K562 (cell line): ENCODE measurements around the gene SMAD1. TPM values are rescaled to one million over a fixed set of nuclear protein-coding genes. Genes with fewer than 3 reads are reported as not detected.

Experiments used
- ATAC-seq: fragments of 200-7000 bp; cut with Tn5 transposase; 3 replicates; pipeline ENCODE4 v1.9.1; 2020; ENCODE audit warnings: moderate library complexity
- BruUV-seq: library from RNA; stranded (reverse); fragments of 400-500 nt; replicated peaks from 2 replicates; lab custom pipeline; 2021; lab: Mats Ljungman, UMichigan
- CTCF ChIA-PET: fragments of 300-600 bp; formaldehyde crosslinking; extraction: SDS; loops from one replicate; lab custom pipeline; 2021; ENCODE audit warnings: low intra/inter-chr PET ratio; lab: Yijun Ruan, JAX
- POLR2A ChIA-PET: fragments of 300-600, 350-650 bp; sonication (Branson Sonifier 250); formaldehyde crosslinking; extraction: SDS; loops from one replicate; lab custom pipeline; 2021; ENCODE audit warnings: antibody characterized with exemption, inconsistent platforms; lab: Yijun Ruan, JAX
- DNase-seq, 4 experiments: peaks; one replicate each; pipeline versions ENCODE4 v3.0.0 to v3.0.0-alpha.2; 2011 to 2018; ENCODE audit warnings: low spot score in 3 of 4, mixed read lengths in 3 of 4; ENCODE audit errors: extremely low read depth in 1 of 4
- FAIRE-seq: peaks from 2 replicates; lab custom pipeline; 2011; peaks lifted over from hg19 to GRCh38; lab: Jason Lieb, UNC
- H2AFZ ChIP-seq: 2 replicates; pipeline ENCODE4 v1.6.0; 2011; ENCODE audit warnings: low read depth, low read length, control low read depth, inconsistent platforms
- H3K27ac ChIP-seq: fragments of 200-600 bp; 3 replicates; pipeline ENCODE4 v1.8.0; 2011; ENCODE audit warnings: low read depth, mild to moderate bottlenecking, control low read depth, inconsistent platforms, low read length, moderate library complexity, mixed read lengths; ENCODE audit errors: extremely low read depth
- H3K27me3 ChIP-seq, 2 experiments: fragments of 300-600 bp in 1 of 2; 2 replicates in 1 of 2; 3 replicates in 1 of 2; pipeline versions ENCODE4 v1.6.0 to v1.8.0; 2011; ENCODE audit warnings: inconsistent platforms in 2 of 2, low read length in 2 of 2, mild to moderate bottlenecking in 1 of 2, mixed read lengths in 1 of 2, moderate library complexity in 1 of 2; ENCODE audit not compliant: control insufficient read depth in 2 of 2, insufficient read depth in 2 of 2
- H3K36me3 ChIP-seq: fragments of 300-600 bp; 3 replicates; pipeline ENCODE4 v1.8.0; 2011; ENCODE audit warnings: mild to moderate bottlenecking, low read length, inconsistent platforms; ENCODE audit not compliant: control insufficient read depth, insufficient read depth
- H3K4me1 ChIP-seq, 2 experiments: fragments of 200-600 bp in 1 of 2; replicated peaks in 1 of 2; 2 replicates in 1 of 2; 3 replicates in 1 of 2; pipeline versions ENCODE4 v1.5.1 to v1.8.0; 2011; ENCODE audit warnings: inconsistent platforms in 2 of 2, low read length in 2 of 2, mild to moderate bottlenecking in 1 of 2, mixed read lengths in 1 of 2, moderate library complexity in 1 of 2; ENCODE audit not compliant: control insufficient read depth in 2 of 2, insufficient read depth in 2 of 2
- H3K4me2 ChIP-seq: 2 replicates; pipeline ENCODE4 v1.6.1; 2011; ENCODE audit warnings: low read length, control low read depth, inconsistent platforms, mixed read lengths; ENCODE audit not compliant: insufficient read depth
- H3K4me3 ChIP-seq: fragments of 200-600 bp; sonication (generic), shearing (Covaris generic); 2 replicates; pipeline ENCODE4 v1.5.1; 2016; ENCODE audit warnings: control low read depth, inconsistent platforms
- H3K79me2 ChIP-seq: fragments of 200-600 bp; 3 replicates; pipeline ENCODE4 v1.8.0; 2011; ENCODE audit warnings: low read length, inconsistent platforms; ENCODE audit not compliant: control insufficient read depth, insufficient read depth
- H3K9ac ChIP-seq, 2 experiments: 2 replicates each; pipeline versions ENCODE4 v1.6.0 to v1.6.1; 2011; ENCODE audit warnings: low read depth in 2 of 2, low read length in 2 of 2, control low read depth in 1 of 2, inconsistent platforms in 1 of 2, mild to moderate bottlenecking in 1 of 2, mixed read lengths in 1 of 2; ENCODE audit not compliant: insufficient read depth in 1 of 2
- H3K9me1 ChIP-seq: one replicate; pipeline ENCODE4 v1.6.0; 2011; ENCODE audit warnings: inconsistent platforms, mild to moderate bottlenecking, low read length, moderate library complexity; ENCODE audit not compliant: control insufficient read depth, insufficient read depth
- H3K9me3 ChIP-seq: replicated peaks from 2 replicates; pipeline ENCODE4 v1.5.1; 2011; ENCODE audit warnings: low read depth, low read length, inconsistent platforms; ENCODE audit not compliant: control insufficient read depth, insufficient read depth
- H4K20me1 ChIP-seq: replicated peaks from 2 replicates; pipeline ENCODE4 v1.6.1; 2011; ENCODE audit warnings: low read length, inconsistent platforms, mixed read lengths; ENCODE audit not compliant: control insufficient read depth, insufficient read depth
- ARNT ChIP-seq, 2 experiments: fragments of 450-650 bp; IDR thresholded peaks; 2 replicates each; pipeline ENCODE4 v1.6.1; 2016; ENCODE audit warnings: mild to moderate bottlenecking in 1 of 2
- BACH1 ChIP-seq: fragments of 200-800 bp; sonication (Bioruptor generic); IDR thresholded peaks from 2 replicates; pipeline ENCODE4 v1.6.1; 2016; ENCODE audit warnings: missing genetic modification characterization, missing compliant biosample characterization
- ILK ChIP-seq: fragments of 450-650 bp; IDR thresholded peaks from 2 replicates; pipeline ENCODE4 v1.6.1; 2016; ENCODE audit warnings: missing genetic modification characterization, low read depth, mild to moderate bottlenecking, missing compliant biosample characterization, moderate library complexity, borderline replicate concordance
- MTA1 ChIP-seq: fragments of 450-650 bp; IDR thresholded peaks from 2 replicates; pipeline ENCODE4 v1.6.1; 2017; ENCODE audit warnings: borderline replicate concordance
- NCOA2 ChIP-seq, 2 experiments: fragments of 450-650 bp; IDR thresholded peaks; 2 replicates each; pipeline ENCODE4 v1.6.1; 2018; ENCODE audit warnings: mild to moderate bottlenecking in 2 of 2, moderate library complexity in 1 of 2; ENCODE audit not compliant: partially characterized antibody in 2 of 2
- NFXL1 ChIP-seq: fragments of 450-650 bp; formaldehyde crosslinking; IDR thresholded peaks from 2 replicates; pipeline ENCODE4 v1.4.0; 2021; ENCODE audit warnings: mild to moderate bottlenecking
- PCBP1 ChIP-seq: fragments of 200-400 bp; formaldehyde crosslinking; IDR thresholded peaks from 2 replicates; pipeline ENCODE4 v1.6.1; 2018; ENCODE audit warnings: mild to moderate bottlenecking, low read depth, low read length; ENCODE audit not compliant: poor library complexity, severe bottlenecking
- POLR2H ChIP-seq: IDR thresholded peaks from 2 replicates; pipeline ENCODE4 v1.6.1; 2016; ENCODE audit warnings: missing genetic modification characterization, low read depth, mild to moderate bottlenecking, control low read depth, missing compliant biosample characterization, moderate library complexity
- RFX5 ChIP-seq: IDR thresholded peaks from 2 replicates; pipeline ENCODE4 v1.6.1; 2011; ENCODE audit warnings: low read depth, mild to moderate bottlenecking, improper control_type of control experiment, low read length
- SIN3B ChIP-seq: fragments of 450-650 bp; IDR thresholded peaks from 2 replicates; pipeline ENCODE4 v1.6.1; 2017; ENCODE audit warnings: low read depth, mild to moderate bottlenecking, moderate library complexity
- ZKSCAN1 ChIP-seq: fragments of 150-350 bp; IDR thresholded peaks from 2 replicates; pipeline ENCODE4 v1.6.1; 2016; ENCODE audit warnings: low read depth, low read length
- ZNF134 ChIP-seq: fragments of 250-450 bp; sonication (Bioruptor Pico); conservative IDR thresholded peaks from 2 replicates; pipeline ENCODE4 v1.4.0; 2020
- ZNF24 ChIP-seq: fragments of 450-650 bp; IDR thresholded peaks from 2 replicates; pipeline ENCODE4 v1.6.1; 2016
- ZNF431 ChIP-seq: sonication (generic); formaldehyde crosslinking; IDR thresholded peaks from 2 replicates; pipeline ENCODE4 v1.8.0; 2022; ENCODE audit warnings: mild to moderate bottlenecking, missing genetic modification reagents
- WGBS: fragments of 100-300 bp; shearing (Covaris generic); methylation state at CpG from one replicate; pipeline ENCODE4 v1.1.6; 2016; ENCODE audit warnings: low coverage, mixed read lengths; ENCODE audit not compliant: insufficient coverage; ENCODE audit errors: missing lambda C conversion rate; 5-methylcytosine and 5-hydroxymethylcytosine counted together
- in situ Hi-C: fragments of 300-500 bp; cut with MboI; formaldehyde crosslinking; loops from 4 replicates; pipeline ENCODE4 v1.15.0; 2018; ENCODE audit warnings: inconsistent platforms, mixed read lengths
- intact Hi-C: fragments of 100-400 bp; cut with micrococcal nuclease; formaldehyde crosslinking; loops from 2 replicates; pipeline ENCODE4 v1.14.2; 2022
- polyA plus RNA-seq, 8 experiments: library from polyadenylated mRNA; depleted of rRNA in 4 of 8; stranded (reverse) in 5 of 8; unstranded in 3 of 8; fragments of >200 nt; fragmentation: Nextera tagmentation in 2 of 8; fragmentation: Illumina TruSeq in 1 of 8; extraction: Ambion mirVana in 2 of 8; extraction: Trizol in 1 of 8; gene quantifications; 2 replicates each; pipeline versions ENCODE4 v1.2.1 to v1.2.3, GENCODE V29; 2011 to 2014; ENCODE audit warnings: inconsistent platforms in 1 of 8, missing spikeins in 1 of 8
- total RNA-seq, 7 experiments: library from RNA; depleted of rRNA in 6 of 7; stranded (reverse); fragments of >200 nt in 6 of 7; fragmentation: Illumina TruSeq in 2 of 7; extraction: Trizol in 2 of 7; gene quantifications; 2 replicates each; pipeline versions ENCODE4 v1.2.1 to v1.2.3, GENCODE V29; 2011 to 2021; ENCODE audit warnings: low replicate concordance in 1 of 7
- TF ChIP-seq, protein P1 (sequence below): IDR thresholded peaks from 2 replicates; pipeline ENCODE4 v1.6.1; 2011; ENCODE audit not compliant: insufficient read length; ENCODE audit errors: extremely low read depth
- TF ChIP-seq, protein P2 (sequence below): fragments of 450-650 bp; formaldehyde crosslinking; IDR thresholded peaks from 2 replicates; pipeline ENCODE4 v1.4.0; 2020; ENCODE audit warnings: mild to moderate bottlenecking, moderate library complexity

SMAD1 gene
- total and polyA plus RNA-seq, 9 of the 15 experiments (the other 6 are each of a cell fraction or from before 2014, with no cell fraction given): 0.05 to 0.54 (median 0.21) TPM; not detected in 3

DNA sequence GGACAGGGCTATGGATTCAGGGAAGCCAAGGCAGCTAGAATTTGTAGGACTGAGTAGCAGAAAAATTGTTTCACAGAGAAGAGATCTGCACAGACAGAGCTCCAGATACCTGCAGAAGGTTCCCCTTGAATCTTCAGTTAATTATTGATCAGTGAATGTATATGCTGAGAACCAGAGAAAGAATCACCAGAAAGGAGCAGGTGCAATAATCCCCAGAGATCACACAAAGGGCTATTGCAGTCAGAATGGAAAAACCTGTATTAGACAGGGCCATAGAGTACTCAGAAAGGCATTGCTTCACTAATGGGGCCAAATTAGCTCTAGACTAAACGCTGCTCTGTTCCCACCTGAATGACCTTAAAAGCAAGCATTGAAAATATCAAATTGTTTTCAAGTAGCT is 35.5 kb upstream of the SMAD1 start:
- Histone ChIP-seq H3K9me3 (no peaks in the 10 kb centered on the region), H3K9ac (no peak overlapping the region), H3K4me2 (no peak overlapping the region), H3K27me3 (no peaks in the 10 kb centered on the region), H3K9me1 (no peaks in the 10 kb centered on the region), H2AFZ (no peak overlapping the region), H3K79me2 (no peaks in the 10 kb centered on the region), H3K36me3 (no peaks in the 10 kb centered on the region), H3K4me1 (no peaks in the 10 kb centered on the region), H4K20me1 (no peaks in the 10 kb centered on the region), H3K4me3 (no peak overlapping the region), H3K27ac (no peak overlapping the region)
- DNase-seq: no peak
- FAIRE-seq: no peak
- TF ChIP-seq NFXL1 (CRISPR knock-in tag): no peak
- TF ChIP-seq SIN3B: no peak
- no peak for TF ChIP-seq ZNF24
- TF ChIP-seq ZKSCAN1: no peak
- no peak for TF ChIP-seq MTA1
- no peak for TF ChIP-seq BACH1 (tag)
- TF ChIP-seq NCOA2 (IDR thresholded peaks at IDR 0.05; ENCODE audit: partially characterized antibody in 2 of 2): no peak
- TF ChIP-seq, protein P1, sequence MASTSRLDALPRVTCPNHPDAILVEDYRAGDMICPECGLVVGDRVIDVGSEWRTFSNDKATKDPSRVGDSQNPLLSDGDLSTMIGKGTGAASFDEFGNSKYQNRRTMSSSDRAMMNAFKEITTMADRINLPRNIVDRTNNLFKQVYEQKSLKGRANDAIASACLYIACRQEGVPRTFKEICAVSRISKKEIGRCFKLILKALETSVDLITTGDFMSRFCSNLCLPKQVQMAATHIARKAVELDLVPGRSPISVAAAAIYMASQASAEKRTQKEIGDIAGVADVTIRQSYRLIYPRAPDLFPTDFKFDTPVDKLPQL: no peak
- TF ChIP-seq ILK (tag): no peak
- TF ChIP-seq POLR2H: no peak
- TF ChIP-seq ARNT (IDR thresholded peaks at IDR 0.05): no peak
- no peak for TF ChIP-seq PCBP1
- no peak for TF ChIP-seq ZNF431 (CRISPR knock-in tag)
- TF ChIP-seq RFX5: no peak
- TF ChIP-seq, protein P2, sequence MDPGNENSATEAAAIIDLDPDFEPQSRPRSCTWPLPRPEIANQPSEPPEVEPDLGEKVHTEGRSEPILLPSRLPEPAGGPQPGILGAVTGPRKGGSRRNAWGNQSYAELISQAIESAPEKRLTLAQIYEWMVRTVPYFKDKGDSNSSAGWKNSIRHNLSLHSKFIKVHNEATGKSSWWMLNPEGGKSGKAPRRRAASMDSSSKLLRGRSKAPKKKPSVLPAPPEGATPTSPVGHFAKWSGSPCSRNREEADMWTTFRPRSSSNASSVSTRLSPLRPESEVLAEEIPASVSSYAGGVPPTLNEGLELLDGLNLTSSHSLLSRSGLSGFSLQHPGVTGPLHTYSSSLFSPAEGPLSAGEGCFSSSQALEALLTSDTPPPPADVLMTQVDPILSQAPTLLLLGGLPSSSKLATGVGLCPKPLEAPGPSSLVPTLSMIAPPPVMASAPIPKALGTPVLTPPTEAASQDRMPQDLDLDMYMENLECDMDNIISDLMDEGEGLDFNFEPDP: no peak
- no peak for TF ChIP-seq ZNF134 (CRISPR knock-in tag)
- in situ Hi-C loops (no loop called here), intact Hi-C loops (no loop called here)
- ATAC-seq: no peak
- ChIA-PET POLR2A (interaction anchor here (0.6 kb wide), 1 partner anchor 24 kb away, joined by 3 read pairs; no protein-coding TSS in a partner anchor), CTCF (no interaction called here)
- WGBS: 0% methylated on average over 1 of the region's 1 CpG
- BruUV-seq: no TSS peak
